Measurements from ENCODE around the gene PACSIN1. TPM values are rescaled to one million over a fixed set of nuclear protein-coding genes. Genes with fewer than 3 reads are reported as not detected.

The PACSIN1 gene
- total RNA-seq, 2 experiments from 2014 or later: 19.3 to 88.4 TPM

- Histone ChIP-seq H3K9me2 (ENCODE audit: insufficient read depth, low read length) (no peaks in the 10 kb centered on the region), H3K4me1 (ENCODE audit: insufficient read depth, low read length, poor library complexity, severe bottlenecking) (peaks cover 36% of the 10 kb centered on the region), H3K36me3 (ENCODE audit: insufficient read depth, low read length) (no peaks in the 10 kb centered on the region), H4K20me1 (ENCODE audit: insufficient read depth, low read length) (no peaks in the 10 kb centered on the region), H3K4me2 (ENCODE audit: low read length) (0 out of 2 replicates have a peak overlapping the region, but pooled peaks have one; percentile 3), H3K4me3 (ENCODE audit: low read depth, low read length, poor library complexity, severe bottlenecking) (no peak overlapping the region), H3K79me2 (ENCODE audit: insufficient read depth, low read depth, low read length) (peaks cover 11% of the 10 kb centered on the region; the same call in 1 of the 2 replicates), H3K27ac (ENCODE audit: low read depth, low read length, poor library complexity, severe bottlenecking) (no peak overlapping the region), H2AFZ (ENCODE audit: low read length) (peak overlapping the region; percentile 28; the same call in 1 of the 2 replicates), H3K9me3 (ENCODE audit: low read length) (no peaks in the 10 kb centered on the region)
- ChIA-PET POLR2A (interaction anchor here (0.9 to 1.4 kb wide), 3 partner anchors 16 to 22 kb away, joined by 3 to 4 read pairs (median 4); no protein-coding TSS in a partner anchor), CTCF (ENCODE audit: unreplicated experiment) (interaction anchor here (0.6 to 1.0 kb wide), 2 partner anchors 148 to 1302 kb away, joined by 3 to 4 read pairs; no protein-coding TSS in a partner anchor)
- DNase-seq (ENCODE audit: low spot score): no peak
- BruUV-seq (replicated peaks): no TSS peak
- TF ChIP-seq CTCF (conservative IDR thresholded peaks at IDR 0.05; ENCODE audit: low read length) (no peak), EZH2phosphoT487 (IDR thresholded peaks at IDR 0.05; ENCODE audit: borderline replicate concordance, low read depth, low read length) (no peak)
- intact Hi-C loops (cut with micrococcal nuclease; ENCODE audit: unreplicated experiment): no loop called here
These were observed 3.9 kb upstream of the PACSIN1 start for GRCh38 chr6:34462010-34462409.

GRCh38 chr6:34462551-34462971 lies 3.3 kb upstream of the PACSIN1 start:
- intact Hi-C loops (cut with micrococcal nuclease; ENCODE audit: unreplicated experiment): no loop called here
- Histone ChIP-seq H3K4me3 (ENCODE audit: low read depth, low read length, poor library complexity, severe bottlenecking) (no peak overlapping the region), H3K9me3 (ENCODE audit: low read length) (no peaks in the 10 kb centered on the region), H4K20me1 (ENCODE audit: insufficient read depth, low read length) (no peaks in the 10 kb centered on the region), H3K4me2 (ENCODE audit: low read length) (no peak overlapping the region), H2AFZ (ENCODE audit: low read length) (peak overlapping the region; percentile 28; the same call in 1 of the 2 replicates), H3K79me2 (ENCODE audit: insufficient read depth, low read depth, low read length) (peaks cover 17% of the 10 kb centered on the region; the same call in 1 of the 2 replicates), H3K27ac (ENCODE audit: low read depth, low read length, poor library complexity, severe bottlenecking) (no peak overlapping the region), H3K36me3 (ENCODE audit: insufficient read depth, low read length) (no peaks in the 10 kb centered on the region), H3K4me1 (ENCODE audit: insufficient read depth, low read length, poor library complexity, severe bottlenecking) (peaks cover 42% of the 10 kb centered on the region), H3K9me2 (ENCODE audit: insufficient read depth, low read length) (no peaks in the 10 kb centered on the region)
- CTCF ChIA-PET (ENCODE audit: unreplicated experiment): interaction anchor here (0.6 to 1.0 kb wide), 2 partner anchors 130 to 147 kb away, joined by 3 to 4 read pairs; no protein-coding TSS in a partner anchor
- no peak for DNase-seq (ENCODE audit: low spot score)
- POLR2A ChIA-PET: interaction anchor here (0.6 to 1.4 kb wide), 4 partner anchors 16 to 214 kb away, joined by 3 to 4 read pairs (median 4); no protein-coding TSS in a partner anchor
- no TSS peak for BruUV-seq (replicated peaks)
- TF ChIP-seq CTCF (conservative IDR thresholded peaks at IDR 0.05; ENCODE audit: low read length) (no peak), EZH2phosphoT487 (IDR thresholded peaks at IDR 0.05; ENCODE audit: borderline replicate concordance, low read depth, low read length) (no peak)

GRCh38 chr6:34463299-34463698 lies 2.6 kb upstream of the PACSIN1 start:
- intact Hi-C loops (cut with micrococcal nuclease; ENCODE audit: unreplicated experiment): no loop called here
- ChIA-PET CTCF (ENCODE audit: unreplicated experiment) (interaction anchor here (0.7 kb wide), 1 partner anchor 193 kb away, joined by 6 read pairs; no protein-coding TSS in a partner anchor), POLR2A (interaction anchor here (1.4 kb wide), 1 partner anchor 21 kb away, joined by 4 read pairs; no protein-coding TSS in a partner anchor)
- Histone ChIP-seq H3K9me2 (ENCODE audit: insufficient read depth, low read length) (no peaks in the 10 kb centered on the region), H3K9me3 (ENCODE audit: low read length) (no peaks in the 10 kb centered on the region), H3K4me3 (ENCODE audit: low read depth, low read length, poor library complexity, severe bottlenecking) (no peak overlapping the region), H3K4me1 (ENCODE audit: insufficient read depth, low read length, poor library complexity, severe bottlenecking) (peaks cover 49% of the 10 kb centered on the region), H3K79me2 (ENCODE audit: insufficient read depth, low read depth, low read length) (peaks cover 23% of the 10 kb centered on the region; the same call in 1 of the 2 replicates), H3K4me2 (ENCODE audit: low read length) (no peak overlapping the region), H3K36me3 (ENCODE audit: insufficient read depth, low read length) (no peaks in the 10 kb centered on the region), H2AFZ (ENCODE audit: low read length) (no peak overlapping the region), H3K27ac (ENCODE audit: low read depth, low read length, poor library complexity, severe bottlenecking) (no peak overlapping the region), H4K20me1 (ENCODE audit: insufficient read depth, low read length) (no peaks in the 10 kb centered on the region)
- DNase-seq (ENCODE audit: low spot score): no peak
- TF ChIP-seq CTCF (conservative IDR thresholded peaks at IDR 0.05; ENCODE audit: low read length) (no peak), EZH2phosphoT487 (IDR thresholded peaks at IDR 0.05; ENCODE audit: borderline replicate concordance, low read depth, low read length) (no peak)
- no TSS peak for BruUV-seq (replicated peaks)

Measured in OCI-LY7 (cell line).